WI38 (cell line): ENCODE data around the gene HS1BP3.

Experiments used
- H3K4me3 ChIP-seq: 2 replicates; pipeline ENCODE4 v1.5.1; 2011; ENCODE audit warnings: low read depth, mild to moderate bottlenecking, control low read depth, low read length
- TF ChIP-seq, protein P1 (sequence below): IDR thresholded peaks from 2 replicates; pipeline ENCODE4 v1.5.1; 2012; ENCODE audit warnings: low read depth, mild to moderate bottlenecking, control low read depth, low read length

HS1BP3 gene

DNA sequence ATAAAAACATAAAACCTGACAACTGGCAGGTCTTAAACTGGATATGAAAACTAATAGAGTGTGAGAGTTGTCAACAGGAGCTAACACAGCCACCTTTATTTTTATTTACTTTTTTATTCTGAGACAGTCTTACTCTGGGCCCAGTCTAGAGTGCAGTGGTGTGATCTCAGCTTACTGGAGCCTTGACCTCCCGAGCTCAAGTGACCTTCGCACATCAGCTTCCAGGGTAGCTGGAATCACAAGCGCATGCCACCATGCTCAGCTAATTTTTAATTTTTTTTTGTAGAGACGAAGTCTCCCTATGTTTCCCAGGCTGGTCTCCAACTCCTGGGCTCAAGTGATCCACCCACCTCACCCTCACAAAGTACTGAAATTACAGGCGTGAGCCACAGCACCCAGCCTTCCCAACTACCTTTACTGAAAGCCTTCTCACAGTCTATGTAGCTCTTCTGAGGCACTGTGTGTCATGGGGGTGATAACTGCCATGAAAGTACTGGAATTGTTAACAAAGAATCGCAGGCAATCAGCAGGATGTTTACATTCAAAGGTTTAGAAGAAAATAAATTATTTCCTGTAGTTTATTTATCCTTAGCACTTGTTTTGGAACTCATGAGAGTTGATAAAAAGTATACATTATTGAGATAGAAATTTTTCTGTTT lies 40.3 kb upstream of the HS1BP3 start:
- TF ChIP-seq, protein P1, sequence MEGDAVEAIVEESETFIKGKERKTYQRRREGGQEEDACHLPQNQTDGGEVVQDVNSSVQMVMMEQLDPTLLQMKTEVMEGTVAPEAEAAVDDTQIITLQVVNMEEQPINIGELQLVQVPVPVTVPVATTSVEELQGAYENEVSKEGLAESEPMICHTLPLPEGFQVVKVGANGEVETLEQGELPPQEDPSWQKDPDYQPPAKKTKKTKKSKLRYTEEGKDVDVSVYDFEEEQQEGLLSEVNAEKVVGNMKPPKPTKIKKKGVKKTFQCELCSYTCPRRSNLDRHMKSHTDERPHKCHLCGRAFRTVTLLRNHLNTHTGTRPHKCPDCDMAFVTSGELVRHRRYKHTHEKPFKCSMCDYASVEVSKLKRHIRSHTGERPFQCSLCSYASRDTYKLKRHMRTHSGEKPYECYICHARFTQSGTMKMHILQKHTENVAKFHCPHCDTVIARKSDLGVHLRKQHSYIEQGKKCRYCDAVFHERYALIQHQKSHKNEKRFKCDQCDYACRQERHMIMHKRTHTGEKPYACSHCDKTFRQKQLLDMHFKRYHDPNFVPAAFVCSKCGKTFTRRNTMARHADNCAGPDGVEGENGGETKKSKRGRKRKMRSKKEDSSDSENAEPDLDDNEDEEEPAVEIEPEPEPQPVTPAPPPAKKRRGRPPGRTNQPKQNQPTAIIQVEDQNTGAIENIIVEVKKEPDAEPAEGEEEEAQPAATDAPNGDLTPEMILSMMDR: no peak
- H3K4me3 ChIP-seq: no peak overlapping the region

DNA sequence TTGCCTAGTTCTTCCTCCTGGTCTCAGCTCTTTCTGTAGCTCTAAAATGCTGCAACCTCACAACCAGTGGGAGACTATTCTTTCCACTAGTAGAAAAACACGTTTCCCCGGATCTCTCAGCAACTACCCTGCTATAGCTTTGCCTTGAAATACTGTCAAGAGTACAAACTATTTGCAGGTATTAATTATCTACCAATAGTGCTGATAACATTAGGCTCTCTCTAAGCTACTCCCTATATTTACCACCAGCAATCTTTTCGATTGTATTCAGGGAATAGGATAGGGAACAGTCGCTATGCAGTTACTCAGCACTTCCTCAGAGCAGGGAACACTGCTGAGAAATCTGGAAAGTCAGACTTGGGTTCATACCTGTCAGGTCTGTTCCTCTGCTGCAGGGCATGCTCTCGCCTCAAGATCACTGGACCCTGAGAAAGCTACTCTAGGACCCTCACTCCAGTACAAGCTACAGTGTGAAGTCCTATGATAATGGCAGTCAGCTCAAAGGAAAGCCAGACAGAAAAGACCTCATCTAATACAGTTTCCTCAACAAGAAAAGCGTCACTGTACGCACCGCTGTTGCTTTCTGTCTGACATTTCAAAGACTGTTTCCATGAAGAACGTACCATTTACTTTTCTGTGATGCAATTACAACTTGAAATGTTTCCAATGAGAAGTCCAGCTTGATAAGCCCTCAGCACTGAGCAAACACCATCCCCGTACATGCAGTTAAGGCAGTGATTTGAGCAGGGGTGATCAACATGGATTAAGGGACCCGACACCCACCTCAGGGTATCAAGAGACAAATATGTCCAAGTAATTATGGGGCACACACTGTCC lies 38.7 kb upstream of the HS1BP3 start:
- H3K4me3 ChIP-seq: no peak overlapping the region
- TF ChIP-seq, protein P1: no peak

DNA sequence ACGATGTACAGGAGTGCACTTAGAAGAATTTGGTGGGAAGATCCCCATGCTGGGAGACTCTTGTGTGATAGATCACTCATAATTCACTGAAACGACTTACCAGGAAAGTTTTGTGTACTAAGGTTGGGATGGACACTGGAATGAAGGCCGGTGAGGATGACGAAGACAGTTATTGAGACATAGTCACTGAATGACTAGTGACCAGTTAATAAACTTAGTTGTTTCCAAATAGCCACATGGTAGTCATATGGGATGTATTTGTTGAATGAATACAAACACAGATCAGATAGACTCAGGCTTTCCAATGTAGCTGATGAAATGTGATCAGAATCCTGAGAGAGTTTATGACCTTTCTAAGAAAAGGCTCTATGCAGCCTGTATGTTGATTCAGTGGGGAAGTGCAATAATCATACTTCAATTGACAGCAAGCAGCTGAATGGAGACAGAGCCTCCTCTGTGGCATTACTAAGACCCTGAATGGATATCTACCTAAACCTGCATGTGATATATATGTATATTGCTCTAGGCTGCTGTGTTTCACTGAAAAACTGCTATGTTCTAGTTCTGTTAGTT lies 36.4 kb upstream of the HS1BP3 start:
- TF ChIP-seq, protein P1: no peak
- no peak overlapping the region for H3K4me3 ChIP-seq

DNA sequence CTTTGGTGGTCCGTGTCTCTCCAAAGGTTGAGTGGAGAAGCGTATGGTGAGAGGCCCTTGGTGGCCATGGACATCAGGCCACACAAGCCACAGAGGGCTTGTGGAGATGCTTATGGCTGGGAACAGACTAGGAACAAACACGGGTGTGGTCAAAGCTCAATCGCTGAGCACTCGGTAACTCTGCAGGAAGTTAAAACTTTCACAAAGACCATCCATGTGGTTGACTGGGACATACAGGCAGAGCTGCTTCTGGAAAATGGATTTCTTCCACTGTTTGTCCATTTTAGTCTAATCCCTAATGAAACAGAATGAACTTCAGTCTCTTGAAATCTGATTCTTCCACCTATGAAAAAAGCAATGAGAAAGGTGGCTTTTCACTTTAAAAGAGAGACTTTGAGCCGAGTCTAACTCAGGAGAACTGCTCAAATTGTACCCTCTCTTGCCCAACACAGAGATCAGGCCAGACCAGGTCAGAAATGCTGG lies 33.7 kb upstream of the HS1BP3 start:
- TF ChIP-seq, protein P1: no peak
- H3K4me3 ChIP-seq: no peak overlapping the region

DNA sequence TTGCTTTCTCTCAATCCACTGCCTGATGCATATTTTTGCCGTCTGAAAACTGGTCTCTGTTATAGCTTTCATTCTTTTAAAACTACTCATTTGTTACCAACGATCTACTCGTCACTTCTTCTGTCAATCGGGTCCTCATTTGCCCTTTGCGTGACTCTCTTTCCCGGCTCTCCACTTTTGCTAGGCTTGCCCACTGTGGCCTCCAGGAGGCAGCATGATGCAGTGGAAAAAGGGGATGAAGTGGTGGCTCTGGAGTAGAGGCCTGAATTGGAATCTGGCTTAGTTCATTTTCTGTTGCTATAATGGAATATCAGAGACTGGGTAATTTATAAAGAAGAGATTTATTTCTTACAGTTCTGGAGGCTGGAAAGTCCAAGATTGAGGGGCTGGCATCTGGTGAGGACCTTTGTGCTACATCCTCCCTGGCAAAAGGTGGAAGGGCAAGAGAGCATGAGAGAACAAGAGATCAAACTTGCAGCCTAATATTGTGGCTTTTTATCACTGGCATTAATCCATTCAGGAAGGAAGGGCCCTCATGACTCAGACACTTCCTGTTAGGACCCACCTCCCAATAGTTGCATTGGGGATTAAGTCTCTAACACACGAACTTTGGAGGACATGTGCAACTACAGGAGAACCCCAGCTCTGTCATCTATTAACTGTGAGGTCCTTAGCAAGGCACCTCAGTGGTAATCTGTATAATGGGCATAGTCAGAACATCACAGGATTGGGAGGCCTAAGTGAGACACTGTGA lies 31.4 kb upstream of the HS1BP3 start:
- no peak overlapping the region for H3K4me3 ChIP-seq
- TF ChIP-seq, protein P1: peak; percentile 93

DNA sequence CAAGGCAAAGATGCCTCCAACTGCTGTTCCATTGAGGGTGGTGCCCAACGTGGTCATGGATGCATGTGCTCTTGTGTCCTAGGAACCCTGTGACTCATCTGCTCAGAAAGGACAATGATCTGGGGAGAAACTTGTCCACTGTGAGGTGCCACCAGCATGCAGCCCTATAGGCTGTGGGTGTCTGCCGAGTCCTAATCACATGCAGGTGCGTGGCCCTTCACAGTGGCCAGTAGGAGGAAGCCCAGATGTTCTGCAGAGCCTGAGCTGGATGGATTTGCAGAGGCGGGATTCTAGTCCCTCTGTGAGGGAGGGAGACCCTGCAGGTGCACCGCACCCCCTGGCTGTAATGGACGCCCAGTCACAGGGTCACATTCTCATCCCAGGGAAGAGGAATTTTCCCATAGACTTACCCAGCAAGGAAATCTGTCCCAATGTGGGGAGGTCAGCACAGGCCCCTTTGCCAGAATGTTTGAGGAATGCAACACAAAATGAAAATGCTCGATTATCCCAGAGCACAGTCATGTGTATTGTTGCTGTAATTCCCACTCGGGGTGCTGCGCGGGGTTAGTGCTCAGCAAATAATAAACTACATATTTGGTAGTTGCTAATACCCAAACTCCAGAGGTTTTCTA lies 30.0 kb upstream of the HS1BP3 start:
- H3K4me3 ChIP-seq: no peak overlapping the region
- TF ChIP-seq, protein P1: no peak
